ENCODE measurements around the gene CHST11.
A peak's percentile ranks its signal among the peaks of the same experiment; 100 is the strongest.

Gene CHST11

GRCh38 chr12:104653730-104654664, 197.2 kb downstream of the CHST11 start:
- ChIA-PET CTCF (interaction anchor here (0.6 to 1.2 kb wide), 8 partner anchors 8 to 399 kb away, joined by 3 to 5 read pairs (median 3); no protein-coding TSS in a partner anchor), POLR2A (no interaction called here)
- H3K4me3 ChIP-seq (ENCODE audit: low read depth, low read length) = no peak overlapping the region
- H3K27ac ChIP-seq (ENCODE audit: extremely low read depth, low read depth, low read length) = no peak overlapping the region
- H3K36me3 ChIP-seq (ENCODE audit: control insufficient read depth in 2 of 2, insufficient read depth in 1 of 2, low read length in 2 of 2) = no peaks in the 10 kb centered on the region
- no peaks in the 10 kb centered on the region for H3K9me3 ChIP-seq (ENCODE audit: control insufficient read depth, insufficient read depth, low read depth, low read length)
- no peaks in the 10 kb centered on the region for H3K4me1 ChIP-seq (ENCODE audit: control insufficient read depth, insufficient read depth, low read length)
- TF ChIP-seq, protein P1, sequence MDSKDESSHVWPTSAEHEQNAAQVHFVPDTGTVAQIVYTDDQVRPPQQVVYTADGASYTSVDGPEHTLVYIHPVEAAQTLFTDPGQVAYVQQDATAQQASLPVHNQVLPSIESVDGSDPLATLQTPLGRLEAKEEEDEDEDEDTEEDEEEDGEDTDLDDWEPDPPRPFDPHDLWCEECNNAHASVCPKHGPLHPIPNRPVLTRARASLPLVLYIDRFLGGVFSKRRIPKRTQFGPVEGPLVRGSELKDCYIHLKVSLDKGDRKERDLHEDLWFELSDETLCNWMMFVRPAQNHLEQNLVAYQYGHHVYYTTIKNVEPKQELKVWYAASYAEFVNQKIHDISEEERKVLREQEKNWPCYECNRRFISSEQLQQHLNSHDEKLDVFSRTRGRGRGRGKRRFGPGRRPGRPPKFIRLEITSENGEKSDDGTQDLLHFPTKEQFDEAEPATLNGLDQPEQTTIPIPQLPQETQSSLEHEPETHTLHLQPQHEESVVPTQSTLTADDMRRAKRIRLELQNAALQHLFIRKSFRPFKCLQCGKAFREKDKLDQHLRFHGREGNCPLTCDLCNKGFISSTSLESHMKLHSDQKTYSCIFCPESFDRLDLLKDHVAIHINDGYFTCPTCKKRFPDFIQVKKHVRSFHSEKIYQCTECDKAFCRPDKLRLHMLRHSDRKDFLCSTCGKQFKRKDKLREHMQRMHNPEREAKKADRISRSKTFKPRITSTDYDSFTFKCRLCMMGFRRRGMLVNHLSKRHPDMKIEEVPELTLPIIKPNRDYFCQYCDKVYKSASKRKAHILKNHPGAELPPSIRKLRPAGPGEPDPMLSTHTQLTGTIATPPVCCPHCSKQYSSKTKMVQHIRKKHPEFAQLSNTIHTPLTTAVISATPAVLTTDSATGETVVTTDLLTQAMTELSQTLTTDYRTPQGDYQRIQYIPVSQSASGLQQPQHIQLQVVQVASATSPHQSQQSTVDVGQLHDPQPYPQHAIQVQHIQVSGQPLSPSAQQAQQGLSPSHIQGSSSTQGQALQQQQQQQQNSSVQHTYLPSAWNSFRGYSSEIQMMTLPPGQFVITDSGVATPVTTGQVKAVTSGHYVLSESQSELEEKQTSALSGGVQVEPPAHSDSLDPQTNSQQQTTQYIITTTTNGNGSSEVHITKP (tag by site-specific recombination; IDR thresholded peaks at IDR 0.05) = peak; percentile 47
- TF ChIP-seq ZIC2 (tag by site-specific recombination; IDR thresholded peaks at IDR 0.05) (peak; percentile 13; the same call in 1 of the 2 replicates), ZNF266 (tag by site-specific recombination; IDR thresholded peaks at IDR 0.05; ENCODE audit: low read depth) (no peak), GFI1B (tag by site-specific recombination; IDR thresholded peaks at IDR 0.05) (no peak), ZNF202 (tag by site-specific recombination; IDR thresholded peaks at IDR 0.05; ENCODE audit: borderline replicate concordance) (no peak), ZNF585B (tag by site-specific recombination; IDR thresholded peaks at IDR 0.05) (no peak), KLF16 (tag by site-specific recombination; IDR thresholded peaks at IDR 0.05) (no peak), ZNF707 (tag by site-specific recombination; IDR thresholded peaks at IDR 0.05) (no peak), ZFP69B (tag by site-specific recombination; IDR thresholded peaks at IDR 0.05) (no peak), ZNF335 (tag by site-specific recombination; conservative IDR thresholded peaks at IDR 0.05) (no peak), ZNF24 (tag by site-specific recombination; IDR thresholded peaks at IDR 0.05) (no peak), ATF2 (tag by site-specific recombination; IDR thresholded peaks at IDR 0.05; ENCODE audit: low read depth) (no peak), REST (tag by site-specific recombination; IDR thresholded peaks at IDR 0.05) (no peak), RBAK (tag by site-specific recombination; IDR thresholded peaks at IDR 0.05) (no peak), HOXC10 (CRISPR knock-in tag; IDR thresholded peaks at IDR 0.05) (no peak), CTCF (tag by site-specific recombination; IDR thresholded peaks at IDR 0.05) (peak; percentile 35; the same call in 1 of the 2 replicates), ZNF843 (tag by site-specific recombination; IDR thresholded peaks at IDR 0.05) (no peak), ZNF350 (tag by site-specific recombination; IDR thresholded peaks at IDR 0.05) (no peak)
- TF ChIP-seq, protein P2, sequence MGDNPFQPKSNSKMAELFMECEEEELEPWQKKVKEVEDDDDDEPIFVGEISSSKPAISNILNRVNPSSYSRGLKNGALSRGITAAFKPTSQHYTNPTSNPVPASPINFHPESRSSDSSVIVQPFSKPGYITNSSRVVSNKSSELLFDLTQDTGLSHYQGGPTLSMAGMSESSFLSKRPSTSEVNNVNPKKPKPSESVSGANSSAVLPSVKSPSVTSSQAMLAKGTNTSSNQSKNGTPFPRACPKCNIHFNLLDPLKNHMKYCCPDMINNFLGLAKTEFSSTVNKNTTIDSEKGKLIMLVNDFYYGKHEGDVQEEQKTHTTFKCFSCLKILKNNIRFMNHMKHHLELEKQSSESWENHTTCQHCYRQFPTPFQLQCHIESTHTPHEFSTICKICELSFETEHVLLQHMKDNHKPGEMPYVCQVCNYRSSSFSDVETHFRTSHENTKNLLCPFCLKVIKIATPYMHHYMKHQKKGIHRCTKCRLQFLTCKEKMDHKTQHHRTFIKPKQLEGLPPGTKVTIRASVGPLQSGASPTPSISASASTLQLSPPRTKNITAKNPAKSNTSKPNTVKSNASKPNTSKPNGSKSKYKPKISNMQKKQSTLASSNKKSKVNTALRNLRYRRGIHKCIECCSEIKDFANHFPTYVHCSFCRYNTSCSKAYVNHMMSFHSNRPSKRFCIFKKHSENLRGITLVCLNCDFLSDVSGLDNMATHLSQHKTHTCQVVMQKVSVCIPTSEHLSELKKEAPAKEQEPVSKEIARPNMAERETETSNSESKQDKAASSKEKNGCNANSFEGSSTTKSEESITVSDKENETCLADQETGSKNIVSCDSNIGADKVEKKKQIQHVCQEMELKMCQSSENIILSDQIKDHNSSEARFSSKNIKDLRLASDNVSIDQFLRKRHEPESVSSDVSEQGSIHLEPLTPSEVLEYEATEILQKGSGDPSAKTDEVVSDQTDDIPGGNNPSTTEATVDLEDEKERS (tag by site-specific recombination; IDR thresholded peaks at IDR 0.05) = no peak
- TF ChIP-seq, protein P3, sequence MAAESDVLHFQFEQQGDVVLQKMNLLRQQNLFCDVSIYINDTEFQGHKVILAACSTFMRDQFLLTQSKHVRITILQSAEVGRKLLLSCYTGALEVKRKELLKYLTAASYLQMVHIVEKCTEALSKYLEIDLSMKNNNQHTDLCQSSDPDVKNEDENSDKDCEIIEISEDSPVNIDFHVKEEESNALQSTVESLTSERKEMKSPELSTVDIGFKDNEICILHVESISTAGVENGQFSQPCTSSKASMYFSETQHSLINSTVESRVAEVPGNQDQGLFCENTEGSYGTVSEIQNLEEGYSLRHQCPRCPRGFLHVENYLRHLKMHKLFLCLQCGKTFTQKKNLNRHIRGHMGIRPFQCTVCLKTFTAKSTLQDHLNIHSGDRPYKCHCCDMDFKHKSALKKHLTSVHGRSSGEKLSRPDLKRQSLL (tag by site-specific recombination; IDR thresholded peaks at IDR 0.05) = no peak

All from HEK293 (cell line).